GM08714 (cell line): ENCODE measurements around the gene ATP5PO.
"Not testable (repeated sequence)": the region's sequence is repeated elsewhere in the genome, so short reads cannot be mapped to it uniquely, and the experiment has no call there.

Experiments
- H3K4me3 ChIP-seq: fragments of 200-500 bp; sonication (Bioruptor generic); 2 replicates; pipeline ENCODE4 v1.5.1; 2014; ENCODE audit warnings: mild to moderate bottlenecking, low read length, inconsistent platforms
- ZNF274 ChIP-seq: IDR thresholded peaks from 2 replicates; pipeline ENCODE4 v1.6.1; 2012; ENCODE audit warnings: mild to moderate bottlenecking, low read depth, low read length

Gene ATP5PO

GRCh38 chr21:33932731-33933130, 17.1 kb upstream of the ATP5PO start:
- no peak overlapping the region for H3K4me3 ChIP-seq
- no peak for TF ChIP-seq ZNF274

GRCh38 chr21:33931799-33932390, 16.3 kb upstream of the ATP5PO start:
- peak overlapping the region; percentile 74 for H3K4me3 ChIP-seq
- TF ChIP-seq ZNF274: no peak

GRCh38 chr21:33931052-33931798, 15.6 kb upstream of the ATP5PO start:
- H3K4me3 ChIP-seq: peak overlapping the region; percentile 30; the same call in 1 of the 2 replicates

- H3K4me3 ChIP-seq: not testable (repeated sequence)
Measured at GRCh38 chr21:33926248-33926647, 10.6 kb upstream of the ATP5PO start.

- H3K4me3 ChIP-seq: no peak overlapping the region
- no peak for TF ChIP-seq ZNF274
Measured at GRCh38 chr21:33924766-33925100, 9.1 kb upstream of the ATP5PO start.

GRCh38 chr21:33924079-33924765, 8.6 kb upstream of the ATP5PO start:
- H3K4me3 ChIP-seq: no peak overlapping the region
- TF ChIP-seq ZNF274: no peak

GRCh38 chr21:33917421-33917820, 1.8 kb upstream of the ATP5PO start:
- no peak overlapping the region for H3K4me3 ChIP-seq
- TF ChIP-seq ZNF274: no peak

GRCh38 chr21:33916200-33916567, 580 bp upstream of the ATP5PO start:
- H3K4me3 ChIP-seq: peak overlapping the region; percentile 51
- TF ChIP-seq ZNF274: no peak

GRCh38 chr21:33914188-33914587, 1.4 kb downstream of the ATP5PO start:
- H3K4me3 ChIP-seq: peak overlapping the region; percentile 96; the same call in 1 of the 2 replicates
- no peak for TF ChIP-seq ZNF274

GRCh38 chr21:33909756-33910155, 5.8 kb downstream of the ATP5PO start:
- no peak overlapping the region for H3K4me3 ChIP-seq
- no peak for TF ChIP-seq ZNF274

- TF ChIP-seq ZNF274: no peak
- H3K4me3 ChIP-seq: no peak overlapping the region
Measured at GRCh38 chr21:33908760-33909159, 6.8 kb downstream of the ATP5PO start.

- TF ChIP-seq ZNF274: no peak
- no peak overlapping the region for H3K4me3 ChIP-seq
Measured at GRCh38 chr21:33904041-33904440, 11.6 kb downstream of the ATP5PO start.

- no peak overlapping the region for H3K4me3 ChIP-seq
- no peak for TF ChIP-seq ZNF274
Measured at GRCh38 chr21:33902349-33902748, 13.3 kb downstream of the ATP5PO start.

GRCh38 chr21:33901412-33902288, 14.0 kb downstream of the ATP5PO start:
- H3K4me3 ChIP-seq: no peak overlapping the region
- TF ChIP-seq ZNF274: no peak
